PC-9 (cell line): ENCODE measurements around the gene DBN1.

ENCODE experiments used
- EZH2 ChIP-seq: fragments of 200-600 bp; sonication (generic); IDR thresholded peaks from 2 replicates; pipeline ENCODE4 v1.8.0; 2017; ENCODE audit warnings: antibody characterized with exemption, low read depth
- TF ChIP-seq, protein P1 (sequence below): fragments of 200-600 bp; sonication (generic); conservative IDR thresholded peaks from 2 replicates; pipeline ENCODE4 v1.6.1; 2017; ENCODE audit warnings: mixed run types, antibody characterized with exemption, mild to moderate bottlenecking, moderate library complexity

GRCh38 chr5:177462021-177462670 is 11.3 kb downstream of the DBN1 start:
- TF ChIP-seq, protein P1, sequence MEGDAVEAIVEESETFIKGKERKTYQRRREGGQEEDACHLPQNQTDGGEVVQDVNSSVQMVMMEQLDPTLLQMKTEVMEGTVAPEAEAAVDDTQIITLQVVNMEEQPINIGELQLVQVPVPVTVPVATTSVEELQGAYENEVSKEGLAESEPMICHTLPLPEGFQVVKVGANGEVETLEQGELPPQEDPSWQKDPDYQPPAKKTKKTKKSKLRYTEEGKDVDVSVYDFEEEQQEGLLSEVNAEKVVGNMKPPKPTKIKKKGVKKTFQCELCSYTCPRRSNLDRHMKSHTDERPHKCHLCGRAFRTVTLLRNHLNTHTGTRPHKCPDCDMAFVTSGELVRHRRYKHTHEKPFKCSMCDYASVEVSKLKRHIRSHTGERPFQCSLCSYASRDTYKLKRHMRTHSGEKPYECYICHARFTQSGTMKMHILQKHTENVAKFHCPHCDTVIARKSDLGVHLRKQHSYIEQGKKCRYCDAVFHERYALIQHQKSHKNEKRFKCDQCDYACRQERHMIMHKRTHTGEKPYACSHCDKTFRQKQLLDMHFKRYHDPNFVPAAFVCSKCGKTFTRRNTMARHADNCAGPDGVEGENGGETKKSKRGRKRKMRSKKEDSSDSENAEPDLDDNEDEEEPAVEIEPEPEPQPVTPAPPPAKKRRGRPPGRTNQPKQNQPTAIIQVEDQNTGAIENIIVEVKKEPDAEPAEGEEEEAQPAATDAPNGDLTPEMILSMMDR, result no peak
- TF ChIP-seq EZH2, result no peak
